HG03060 (cell line): ENCODE data around the gene TAS2R39.

Experiments used
- ATAC-seq: cut with Tn5 transposase; IDR thresholded peaks from one replicate; pipeline ENCODE4 v1.9.1; 2021; ENCODE audit warnings: low read depth, moderate number of reproducible peaks; ENCODE audit not compliant: unreplicated experiment

TAS2R39 gene

DNA sequence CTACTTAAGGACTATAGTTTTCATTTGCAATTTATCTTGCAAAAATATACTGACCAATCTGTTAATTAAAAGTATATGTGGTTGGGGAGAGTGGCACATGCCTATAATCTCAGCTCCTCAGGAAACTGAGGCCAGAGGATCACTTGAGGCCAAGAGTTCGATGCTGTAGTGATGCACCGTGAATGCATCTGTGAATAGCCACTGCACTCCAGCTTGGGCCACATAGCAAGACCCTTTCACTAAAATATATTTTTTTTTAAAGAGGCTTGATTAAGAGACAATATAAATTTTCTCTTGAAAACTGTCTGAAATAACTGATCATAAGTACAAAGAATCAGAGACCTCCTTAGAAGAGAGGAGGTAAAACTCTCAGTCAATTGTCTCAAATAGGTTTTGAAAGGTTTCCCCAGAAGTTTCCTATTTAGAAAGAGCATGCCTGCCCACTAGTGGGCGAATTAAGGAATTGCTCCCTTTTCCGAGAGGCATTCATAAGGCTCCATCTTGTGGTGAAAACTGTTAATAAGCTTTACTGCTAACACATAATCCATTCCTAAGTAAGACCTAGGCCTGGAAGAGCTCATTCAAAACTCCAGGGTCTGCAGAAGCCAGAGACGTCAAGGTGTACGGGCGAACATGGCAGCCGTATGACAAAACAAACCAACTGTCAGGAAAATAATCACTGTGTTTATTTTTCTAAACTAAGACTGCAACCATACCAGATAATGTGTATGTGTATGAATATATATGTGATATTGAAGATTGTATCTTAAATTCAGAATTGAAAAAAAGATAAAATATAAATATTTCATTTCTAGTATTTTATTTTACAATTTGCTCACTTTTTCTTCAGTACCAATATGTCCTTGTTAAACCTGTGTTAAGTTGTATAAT lies 31.8 kb downstream of the TAS2R39 start:
- ATAC-seq, result no peak

DNA sequence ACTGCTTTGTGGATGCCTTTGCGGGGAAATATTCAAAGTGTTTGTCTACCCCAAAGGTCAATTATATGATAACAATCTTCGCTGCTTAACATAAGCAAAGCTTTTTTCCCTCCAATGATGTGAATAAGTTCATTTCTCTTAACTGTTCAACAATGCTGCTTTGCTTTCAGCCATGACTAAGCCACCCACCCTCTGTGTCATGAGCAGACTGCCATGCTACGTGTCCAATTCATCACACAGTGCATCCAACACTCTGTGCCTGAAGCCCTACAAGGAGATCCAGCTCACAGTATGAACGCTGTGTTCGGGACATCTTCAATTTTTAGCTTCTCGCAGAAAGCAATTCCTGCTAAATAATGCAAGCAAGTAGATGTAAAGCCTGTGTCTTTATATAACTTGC lies 32.9 kb downstream of the TAS2R39 start:
- no peak for ATAC-seq

DNA sequence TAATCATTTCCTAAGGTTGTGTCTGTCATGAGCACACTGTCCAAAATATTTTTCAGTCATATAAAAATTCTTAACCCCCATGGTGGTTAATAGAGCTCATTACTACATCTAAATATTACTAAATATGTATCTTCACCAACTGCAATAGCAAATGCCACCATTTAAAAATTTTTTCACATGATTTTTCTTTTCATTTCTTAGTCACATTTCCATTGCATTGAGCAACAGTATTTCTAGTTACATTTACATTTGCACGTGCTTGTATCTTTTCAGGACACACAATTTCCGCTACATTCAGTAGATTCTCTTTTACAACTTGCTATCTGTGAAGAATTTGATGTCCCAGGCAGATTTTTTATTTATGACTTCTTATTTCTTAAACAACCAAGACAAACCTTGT lies 33.5 kb downstream of the TAS2R39 start:
- no peak for ATAC-seq

DNA sequence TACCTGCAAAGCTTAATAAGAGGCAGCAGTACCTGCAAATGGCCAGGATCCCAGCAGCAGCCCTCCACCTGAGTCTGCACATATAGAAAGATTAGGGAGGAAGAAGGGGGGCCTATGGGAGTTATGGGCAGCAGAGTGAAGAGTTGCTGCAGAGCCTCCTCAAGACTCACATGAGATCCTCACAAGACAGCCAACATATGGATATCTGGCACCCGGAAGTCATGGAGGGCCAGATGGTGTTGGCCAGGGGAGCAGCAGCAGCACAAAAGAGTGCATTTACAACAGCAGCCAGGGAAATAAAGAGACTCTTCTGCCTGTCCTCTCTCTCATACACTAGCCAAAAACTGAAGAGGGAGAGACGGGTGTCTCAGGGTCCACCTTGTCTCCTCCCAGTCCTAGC lies 34.6 kb downstream of the TAS2R39 start:
- no peak for ATAC-seq

DNA sequence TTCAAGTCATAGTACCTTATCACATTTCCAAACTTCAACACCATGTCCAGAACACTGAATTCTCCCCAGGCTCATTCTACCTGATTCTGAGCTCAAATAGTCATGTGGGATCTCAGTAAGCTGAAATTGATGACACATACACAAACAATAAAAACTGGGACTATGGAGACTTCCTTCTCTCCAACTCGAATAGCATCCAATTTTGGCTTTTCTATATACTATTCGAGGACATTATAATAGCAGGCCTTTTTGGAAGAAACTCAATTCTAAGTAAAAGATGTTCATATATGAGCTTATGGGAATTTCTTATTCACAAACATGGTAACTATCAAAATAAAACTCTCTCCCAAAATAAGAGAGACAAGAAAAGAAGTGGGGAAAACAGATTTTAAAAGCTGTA lies 38.1 kb downstream of the TAS2R39 start:
- no peak for ATAC-seq

DNA sequence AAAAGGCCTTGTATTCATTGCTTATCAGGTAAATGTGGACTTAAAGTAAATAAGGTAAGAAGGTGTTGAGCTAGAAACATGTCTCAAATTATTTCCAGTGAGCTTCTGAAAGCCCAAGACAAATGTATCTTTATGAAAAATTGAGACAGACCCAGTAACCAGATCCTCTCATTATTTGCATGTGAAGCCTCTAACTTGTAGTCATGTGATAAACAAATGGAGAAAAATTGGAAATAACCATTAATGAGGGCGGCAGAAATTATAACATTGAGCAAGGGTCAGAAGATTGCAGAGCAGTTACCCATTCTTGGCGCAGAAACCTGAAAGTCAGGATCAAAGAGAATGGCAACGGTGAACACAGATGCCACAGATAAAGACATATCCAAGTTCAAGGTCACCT lies 38.5 kb downstream of the TAS2R39 start, which contains the start of gene TAS2R40:
TAS2R40 (plus strand) TSS at position 301 of the 400 bp plus-strand sequence; CDS start at position 343, 42 bp downstream.
- no peak for ATAC-seq

DNA sequence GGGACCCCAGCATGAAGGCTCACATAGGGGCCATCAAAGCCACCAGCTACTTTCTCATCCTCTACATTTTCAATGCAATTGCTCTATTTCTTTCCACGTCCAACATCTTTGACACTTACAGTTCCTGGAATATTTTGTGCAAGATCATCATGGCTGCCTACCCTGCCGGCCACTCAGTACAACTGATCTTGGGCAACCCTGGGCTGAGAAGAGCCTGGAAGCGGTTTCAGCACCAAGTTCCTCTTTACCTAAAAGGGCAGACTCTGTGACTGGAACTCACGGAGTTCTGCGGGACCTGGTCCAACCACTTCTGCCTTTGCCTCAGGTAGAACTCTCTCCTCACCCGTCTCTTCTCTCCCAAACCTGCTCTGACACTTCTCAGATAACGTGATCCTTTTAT lies 39.6 kb downstream of the TAS2R39 start:
- no peak for ATAC-seq

DNA sequence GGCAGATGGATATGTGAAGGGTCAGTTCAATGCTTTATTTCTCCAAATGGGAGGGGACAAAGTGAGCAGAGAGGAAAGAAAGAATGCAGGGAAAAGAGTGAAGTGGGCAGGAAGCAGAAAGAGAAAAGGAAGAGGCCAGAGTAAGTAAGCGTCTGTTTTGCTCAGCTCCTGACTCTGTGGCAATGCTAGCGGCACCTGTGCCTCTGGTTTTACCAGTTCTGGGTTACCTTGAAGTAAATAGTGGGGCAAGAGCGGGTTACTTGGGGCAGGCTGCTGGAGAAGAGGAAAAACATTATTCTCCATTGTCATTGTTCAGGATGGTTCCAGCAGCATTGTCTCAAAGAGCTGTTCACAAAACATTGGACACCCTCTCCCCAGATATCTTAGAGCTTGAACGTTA lies 40.6 kb downstream of the TAS2R39 start:
- no peak for ATAC-seq

DNA sequence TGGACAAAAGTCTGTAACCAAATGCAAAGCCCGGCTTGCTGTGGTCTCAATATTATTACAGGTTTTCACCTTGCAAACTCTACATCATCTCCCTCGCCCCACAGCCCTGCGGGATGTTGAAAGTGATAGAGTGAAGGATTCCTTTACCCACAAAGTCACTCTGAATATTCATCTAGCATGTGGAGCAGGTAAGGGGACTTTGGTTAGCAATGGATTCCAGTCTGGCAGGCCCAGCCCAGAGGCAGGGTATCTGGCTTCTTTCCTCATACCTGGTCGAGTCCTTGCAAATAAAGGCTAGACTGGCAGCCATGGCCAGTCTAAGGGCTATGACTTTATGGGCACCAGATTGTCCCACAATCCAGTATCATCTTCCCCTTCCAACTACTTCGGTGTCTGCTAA lies 41.8 kb downstream of the TAS2R39 start:
- ATAC-seq, result no peak

DNA sequence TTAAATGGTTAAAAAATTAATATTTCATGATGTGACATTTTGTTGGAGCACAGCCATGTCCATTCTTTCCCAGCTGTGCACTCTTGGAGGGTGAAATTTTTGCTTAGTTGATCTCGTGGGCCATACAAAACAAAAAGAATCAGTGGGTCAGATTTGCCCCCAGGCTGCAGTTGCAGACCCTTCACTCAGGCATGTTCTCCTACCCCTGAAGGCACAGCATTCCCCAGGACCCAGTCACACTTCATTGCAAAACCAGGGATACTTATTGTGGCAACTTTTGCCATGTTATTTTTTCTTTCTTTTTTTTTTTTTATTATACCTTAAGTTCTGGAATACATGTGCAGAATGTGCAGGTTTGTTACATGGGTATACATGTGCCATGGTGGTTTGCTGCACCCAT lies 44.6 kb downstream of the TAS2R39 start:
- no peak for ATAC-seq

DNA sequence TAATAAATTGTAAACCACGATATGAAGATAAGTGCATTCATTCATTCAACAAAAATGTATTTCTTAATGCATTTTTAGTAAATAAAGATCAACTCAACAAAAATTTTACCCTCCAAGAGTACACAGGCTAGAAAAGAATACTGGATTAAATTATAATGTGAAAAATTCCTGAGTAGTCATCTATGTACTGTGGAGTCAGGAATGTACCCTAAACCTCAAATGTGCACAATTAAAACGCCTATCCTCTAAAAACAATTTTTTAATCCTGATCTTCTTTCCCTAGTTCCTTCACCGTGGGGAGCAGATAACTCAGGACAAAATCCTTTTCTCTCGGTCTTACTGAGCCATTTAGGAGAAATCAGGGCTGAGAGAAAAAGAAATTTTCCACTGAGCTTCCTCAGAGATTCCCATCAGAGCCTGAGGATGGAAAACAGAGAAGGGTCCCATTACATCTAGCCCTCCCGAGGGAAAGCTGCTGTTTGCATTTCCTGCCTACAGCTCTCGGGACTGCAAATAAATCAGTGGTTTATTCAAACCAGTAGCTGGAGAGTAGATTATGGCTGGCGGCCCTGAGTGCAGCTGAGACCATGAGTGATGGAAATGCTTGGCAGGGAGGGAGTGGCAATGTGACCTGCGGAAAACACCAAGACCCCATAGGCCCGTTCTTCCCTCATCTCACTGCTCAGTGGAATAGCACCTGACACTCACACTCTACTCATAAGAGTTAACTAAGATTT lies 46.0 kb downstream of the TAS2R39 start:
- no peak for ATAC-seq

DNA sequence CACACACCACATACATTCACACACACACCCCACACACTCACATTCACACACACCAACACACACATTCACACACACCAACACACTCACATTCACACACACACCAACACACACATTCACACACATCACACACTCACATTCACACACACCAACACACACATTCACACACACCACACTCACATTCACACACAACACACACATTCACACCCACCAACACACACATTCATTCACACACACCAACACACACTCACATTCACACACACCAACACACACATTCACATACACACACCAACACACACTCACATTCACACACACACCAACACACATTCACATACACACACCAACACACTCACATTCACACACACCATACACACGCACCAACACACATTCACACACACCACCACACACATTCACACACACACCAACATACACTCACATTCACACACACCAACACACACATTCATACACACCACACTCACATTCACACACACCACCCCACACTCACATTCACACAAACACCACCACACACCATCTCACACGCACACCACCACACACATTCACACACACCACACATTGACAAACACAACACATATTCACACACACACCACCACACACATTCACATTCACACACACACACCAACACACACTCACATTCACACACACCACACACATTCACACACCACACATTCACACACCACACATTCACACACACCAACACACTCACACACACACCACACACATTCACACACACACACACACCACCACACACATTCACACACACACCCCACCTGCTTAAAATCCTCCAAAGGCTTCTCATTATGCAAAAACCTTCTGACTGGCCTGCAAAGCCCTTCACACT lies 47.6 kb downstream of the TAS2R39 start:
- no peak for ATAC-seq
